PC-9 (cell line): ENCODE data around the gene LAMA5. TPM values are rescaled to one million over a fixed set of nuclear protein-coding genes. Genes with fewer than 3 reads are reported as not detected.

Experiments used
- BruUV-seq: library from RNA; stranded (reverse); fragments of 400-500 nt; replicated peaks from 2 replicates; lab custom pipeline; 2021; lab: Mats Ljungman, UMichigan
- CTCF ChIA-PET: fragments of 300-600 bp; sonication (Branson Sonifier 250); formaldehyde crosslinking; loops from one replicate; lab custom pipeline; 2022; ENCODE audit warnings: antibody characterized with exemption; lab: Charles Lee
- POLR2A ChIA-PET: fragments of 300-600 bp; sonication (Branson Sonifier 250); formaldehyde crosslinking; loops from one replicate; lab custom pipeline; 2022; ENCODE audit warnings: antibody characterized with exemption; ENCODE audit not compliant: unreplicated experiment; lab: Charles Lee
- DNase-seq, 2 experiments: peaks; one replicate each; pipeline versions ENCODE4 v3.0.0 to v3.0.0-alpha.2; 2015 to 2022; ENCODE audit warnings: mixed read lengths in 1 of 2
- H2AFZ ChIP-seq: fragments of 200-600 bp; sonication (generic); 2 replicates; pipeline ENCODE4 v1.8.1; 2017; ENCODE audit warnings: antibody characterized with exemption
- H3F3A ChIP-seq: fragments of 200-600 bp; sonication (generic); 2 replicates; pipeline ENCODE4 v1.8.1; 2017; ENCODE audit warnings: antibody characterized with exemption, mild to moderate bottlenecking, low read depth; ENCODE audit not compliant: insufficient read depth
- H3K27ac ChIP-seq: fragments of 200-600 bp; sonication (generic); 2 replicates; pipeline ENCODE4 v1.6.1; 2016; ENCODE audit warnings: mixed run types
- H3K27me3 ChIP-seq: fragments of 200-600 bp; sonication (generic); 2 replicates; pipeline ENCODE4 v1.6.1; 2016; ENCODE audit warnings: low read depth, mixed run types; ENCODE audit not compliant: insufficient read depth
- H3K36me3 ChIP-seq: fragments of 200-600 bp; sonication (generic); 2 replicates; pipeline ENCODE4 v1.6.1; 2016; ENCODE audit warnings: low read depth, mixed run types
- H3K4me1 ChIP-seq: fragments of 200-600 bp; sonication (generic); replicated peaks from 2 replicates; pipeline ENCODE4 v1.6.1; 2016; ENCODE audit warnings: mixed run types; ENCODE audit not compliant: insufficient read depth
- H3K4me2 ChIP-seq: fragments of 200-600 bp; sonication (generic); 2 replicates; pipeline ENCODE4 v1.6.1; 2017; ENCODE audit warnings: mixed run types
- H3K4me3 ChIP-seq: fragments of 200-600 bp; sonication (generic); 2 replicates; pipeline ENCODE4 v1.6.1; 2016; ENCODE audit warnings: mixed run types
- H3K79me2 ChIP-seq: fragments of 200-600 bp; sonication (generic); 2 replicates; pipeline ENCODE4 v1.6.1; 2017; ENCODE audit warnings: low read depth, mixed run types
- H3K9me2 ChIP-seq: fragments of 200-600 bp; sonication (generic); 2 replicates; pipeline ENCODE4 v1.8.1; 2017; ENCODE audit warnings: mild to moderate bottlenecking; ENCODE audit not compliant: insufficient read depth
- H3K9me3 ChIP-seq: fragments of 200-600 bp; sonication (generic); 2 replicates; pipeline ENCODE4 v1.8.1; 2016; ENCODE audit warnings: low read depth; ENCODE audit not compliant: insufficient read depth
- H4K20me1 ChIP-seq: fragments of 200-600 bp; sonication (generic); 2 replicates; pipeline ENCODE4 v1.8.1; 2017; ENCODE audit not compliant: insufficient read depth
- EZH2 ChIP-seq: fragments of 200-600 bp; sonication (generic); IDR thresholded peaks from 2 replicates; pipeline ENCODE4 v1.8.0; 2017; ENCODE audit warnings: antibody characterized with exemption, low read depth
- intact Hi-C: fragments of 100-400 bp; cut with micrococcal nuclease; formaldehyde crosslinking; loops from one replicate; pipeline ENCODE4 v1.10.0; 2022; ENCODE audit not compliant: unreplicated experiment
- total RNA-seq: library from RNA; stranded (reverse); gene quantifications from 2 replicates; pipeline ENCODE4 v1.2.3, GENCODE V29; 2021
- TF ChIP-seq, protein P1 (sequence below): fragments of 200-600 bp; sonication (generic); conservative IDR thresholded peaks from 2 replicates; pipeline ENCODE4 v1.6.1; 2017; ENCODE audit warnings: mixed run types, antibody characterized with exemption, mild to moderate bottlenecking, moderate library complexity

The LAMA5 gene
- total RNA-seq, 1 experiment from 2014 or later, result 700 TPM

DNA sequence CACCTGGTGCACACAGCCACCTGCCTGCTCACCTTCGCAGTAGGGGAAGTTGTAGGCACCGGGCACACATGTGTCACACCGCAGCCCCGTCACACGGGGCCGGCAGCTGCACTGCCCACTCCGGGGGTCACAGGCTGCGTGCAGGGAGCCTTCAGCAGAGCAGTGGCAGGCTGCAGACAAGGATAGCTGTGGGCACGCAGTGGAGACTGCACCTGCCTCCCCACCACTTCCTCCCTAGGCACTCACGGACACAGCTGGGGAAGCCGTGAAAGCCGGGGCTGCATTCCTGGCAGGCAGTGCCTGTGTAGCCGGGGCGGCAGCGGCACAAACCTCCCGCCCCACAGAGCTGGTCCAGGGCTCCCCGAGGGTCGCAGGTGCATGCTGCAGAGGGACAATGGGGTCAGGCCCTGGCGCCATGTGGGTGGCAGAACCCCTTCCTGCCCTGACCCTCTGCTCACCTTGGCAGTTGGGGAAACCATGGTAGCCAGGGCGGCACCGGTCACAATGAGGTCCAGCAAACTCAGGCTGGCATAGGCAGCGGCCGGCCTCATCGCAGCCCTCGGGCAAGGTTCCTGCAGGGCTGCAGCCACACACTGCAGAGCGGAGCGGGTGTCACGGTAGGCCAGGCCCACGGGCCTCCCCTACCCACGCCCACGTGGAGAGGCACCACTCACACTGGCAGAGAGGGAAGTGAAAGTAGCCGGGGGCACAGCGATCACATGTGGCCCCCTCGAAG, 29.4 kb downstream of the LAMA5 start:
- Histone ChIP-seq H3K9me3 (no peaks in the 10 kb centered on the region), H3K4me3 (no peak overlapping the region), H3K4me2 (no peak overlapping the region), H2AFZ (no peak overlapping the region), H3K4me1 (no peaks in the 10 kb centered on the region), H3K36me3 (peaks cover 49% of the 10 kb centered on the region), H4K20me1 (peaks cover 58% of the 10 kb centered on the region), H3F3A (peaks cover 42% of the 10 kb centered on the region), H3K9me2 (no peaks in the 10 kb centered on the region), H3K79me2 (peaks cover 44% of the 10 kb centered on the region), H3K27ac (no peak overlapping the region), H3K27me3 (no peaks in the 10 kb centered on the region)
- POLR2A ChIA-PET, result interaction anchor here (0.7 kb wide), 1 partner anchor 18 kb away, joined by 3 read pairs; no protein-coding TSS in a partner anchor
- TF ChIP-seq, protein P1, sequence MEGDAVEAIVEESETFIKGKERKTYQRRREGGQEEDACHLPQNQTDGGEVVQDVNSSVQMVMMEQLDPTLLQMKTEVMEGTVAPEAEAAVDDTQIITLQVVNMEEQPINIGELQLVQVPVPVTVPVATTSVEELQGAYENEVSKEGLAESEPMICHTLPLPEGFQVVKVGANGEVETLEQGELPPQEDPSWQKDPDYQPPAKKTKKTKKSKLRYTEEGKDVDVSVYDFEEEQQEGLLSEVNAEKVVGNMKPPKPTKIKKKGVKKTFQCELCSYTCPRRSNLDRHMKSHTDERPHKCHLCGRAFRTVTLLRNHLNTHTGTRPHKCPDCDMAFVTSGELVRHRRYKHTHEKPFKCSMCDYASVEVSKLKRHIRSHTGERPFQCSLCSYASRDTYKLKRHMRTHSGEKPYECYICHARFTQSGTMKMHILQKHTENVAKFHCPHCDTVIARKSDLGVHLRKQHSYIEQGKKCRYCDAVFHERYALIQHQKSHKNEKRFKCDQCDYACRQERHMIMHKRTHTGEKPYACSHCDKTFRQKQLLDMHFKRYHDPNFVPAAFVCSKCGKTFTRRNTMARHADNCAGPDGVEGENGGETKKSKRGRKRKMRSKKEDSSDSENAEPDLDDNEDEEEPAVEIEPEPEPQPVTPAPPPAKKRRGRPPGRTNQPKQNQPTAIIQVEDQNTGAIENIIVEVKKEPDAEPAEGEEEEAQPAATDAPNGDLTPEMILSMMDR, result no peak
- TF ChIP-seq EZH2, result no peak
- BruUV-seq, result no TSS peak
- CTCF ChIA-PET, result no interaction called here
- DNase-seq, result no peak
- intact Hi-C loops, result no loop called here

DNA sequence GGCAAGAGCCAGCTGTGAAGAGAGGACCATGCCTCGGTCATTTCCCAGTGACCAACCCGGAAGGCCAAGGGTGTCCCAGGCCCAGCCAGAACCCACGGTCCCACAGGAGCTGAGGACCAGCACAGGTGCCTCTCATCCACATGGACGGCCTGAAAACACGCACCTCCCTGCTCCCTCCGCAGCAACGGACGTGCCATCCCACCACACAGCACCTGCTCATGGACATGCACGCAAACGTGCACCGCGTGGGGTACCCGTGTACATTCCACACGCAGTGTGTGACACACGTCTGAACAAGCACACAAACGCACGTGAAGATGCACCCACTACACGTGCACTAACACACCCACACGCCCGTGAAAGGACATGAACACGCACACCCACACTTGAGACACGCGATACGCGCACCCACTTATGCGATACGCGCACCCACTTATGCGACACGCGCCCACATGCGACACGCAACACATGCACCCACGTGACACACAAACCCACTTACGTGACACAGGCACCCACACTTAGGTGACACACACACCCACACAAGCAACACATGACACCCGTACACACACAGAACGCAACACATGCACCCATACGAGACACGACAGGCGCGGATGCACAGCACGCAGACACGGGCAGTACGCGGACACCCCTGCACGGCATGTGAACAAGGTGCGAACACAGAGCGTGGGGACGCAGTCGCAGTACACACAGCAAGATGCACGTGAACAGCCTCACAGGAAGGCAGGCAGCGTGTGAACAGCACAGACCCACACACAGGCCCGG, 30.1 kb downstream of the LAMA5 start:
- Histone ChIP-seq H3K79me2 (peaks cover 39% of the 10 kb centered on the region), H3K4me2 (no peak overlapping the region), H3K27ac (no peak overlapping the region), H3K27me3 (no peaks in the 10 kb centered on the region), H2AFZ (no peak overlapping the region), H3K4me3 (no peak overlapping the region), H3K9me2 (no peaks in the 10 kb centered on the region), H3K4me1 (no peaks in the 10 kb centered on the region), H4K20me1 (peaks cover 61% of the 10 kb centered on the region), H3F3A (peaks cover 40% of the 10 kb centered on the region), H3K36me3 (peaks cover 50% of the 10 kb centered on the region), H3K9me3 (no peaks in the 10 kb centered on the region)
- no peak for DNase-seq
- TF ChIP-seq EZH2, result no peak
- TF ChIP-seq, protein P1, result no peak
- intact Hi-C loops, result no loop called here
- no TSS peak for BruUV-seq
- ChIA-PET POLR2A (no interaction called here), CTCF (no interaction called here)

- no peaks in the 10 kb centered on the region for H3K9me2 ChIP-seq
- no TSS peak for BruUV-seq
- intact Hi-C loops, result no loop called here
- H3K4me1 ChIP-seq, result no peaks in the 10 kb centered on the region
- H3K27me3 ChIP-seq, result no peaks in the 10 kb centered on the region
- peaks cover 40% of the 10 kb centered on the region for H3F3A ChIP-seq
- no peaks in the 10 kb centered on the region for H3K9me3 ChIP-seq
- CTCF ChIA-PET, result no interaction called here
- no peak overlapping the region for H2AFZ ChIP-seq
- peaks cover 66% of the 10 kb centered on the region for H4K20me1 ChIP-seq
- no peak overlapping the region for H3K4me3 ChIP-seq
- H3K36me3 ChIP-seq, result peaks cover 48% of the 10 kb centered on the region
- no peak overlapping the region for H3K27ac ChIP-seq
- H3K79me2 ChIP-seq, result peaks cover 35% of the 10 kb centered on the region
- TF ChIP-seq, protein P1, result no peak
- TF ChIP-seq EZH2, result no peak
- POLR2A ChIA-PET, result no interaction called here
- H3K4me2 ChIP-seq, result no peak overlapping the region
- DNase-seq, result no peak
Measured at GRCh38 chr20:62336329-62336728, 30.8 kb downstream of the LAMA5 start.
